Neural progenitor cell (in vitro differentiated cells): ENCODE data around the gene RBM10. TPM values are rescaled to one million over a fixed set of nuclear protein-coding genes. Genes with fewer than 3 reads are reported as not detected.

Source experiments
- DNase-seq: peaks from one replicate; pipeline ENCODE4 v3.0.0-alpha.2; 2016; ENCODE audit warnings: low spot score
- H2AFZ ChIP-seq: fragments of 200-600 bp; sonication (generic); replicated peaks from 2 replicates; pipeline ENCODE4 v1.6.1; 2016; ENCODE audit warnings: antibody characterized with exemption
- H3F3A ChIP-seq: fragments of 200-600 bp; sonication (generic); 2 replicates; pipeline ENCODE4 v1.6.1; 2016; ENCODE audit warnings: antibody characterized with exemption, low read depth
- H3K27ac ChIP-seq: fragments of 200-600 bp; sonication (generic); 2 replicates; pipeline ENCODE4 v1.5.1; 2016; ENCODE audit warnings: mild to moderate bottlenecking
- H3K27me3 ChIP-seq: fragments of 200-600 bp; sonication (generic); 2 replicates; pipeline ENCODE4 v1.6.1; 2016; ENCODE audit warnings: mild to moderate bottlenecking, moderate library complexity
- H3K36me3 ChIP-seq: fragments of 200-600 bp; sonication (generic); 2 replicates; pipeline ENCODE4 v1.5.1; 2016
- H3K4me1 ChIP-seq: fragments of 200-600 bp; sonication (generic); 2 replicates; pipeline ENCODE4 v1.6.1; 2016; ENCODE audit warnings: mixed run types
- H3K4me2 ChIP-seq: fragments of 200-600 bp; sonication (generic); 2 replicates; pipeline ENCODE4 v1.6.1; 2016
- H3K4me3 ChIP-seq: fragments of 200-600 bp; sonication (generic); 2 replicates; pipeline ENCODE4 v1.5.1; 2016
- H3K79me2 ChIP-seq: fragments of 200-600 bp; sonication (generic); 2 replicates; pipeline ENCODE4 v1.6.1; 2016; ENCODE audit warnings: low read depth
- H3K9ac ChIP-seq: fragments of 200-600 bp; sonication (generic); 2 replicates; pipeline ENCODE4 v1.6.1; 2016
- H3K9me3 ChIP-seq: fragments of 200-600 bp; sonication (generic); 2 replicates; pipeline ENCODE4 v1.5.1; 2016; ENCODE audit warnings: low read depth
- H4K20me1 ChIP-seq: fragments of 200-600 bp; sonication (generic); 2 replicates; pipeline ENCODE4 v1.6.1; 2016; ENCODE audit warnings: low read depth
- H3K27ac Mint-ChIP-seq: 3 replicates; pipeline ENCODE4 v1.8.0; 2021; ENCODE audit warnings: mixed read lengths
- H3K27me3 Mint-ChIP-seq: 2 replicates; pipeline ENCODE4 v1.8.0; 2022; ENCODE audit warnings: low read depth, mild to moderate bottlenecking, inconsistent platforms, moderate library complexity, mixed read lengths; ENCODE audit not compliant: insufficient read depth
- H3K36me3 Mint-ChIP-seq: 3 replicates; pipeline ENCODE4 v1.8.0; 2021; ENCODE audit warnings: mixed read lengths
- H3K4me1 Mint-ChIP-seq: 3 replicates; pipeline ENCODE4 v1.8.0; 2021; ENCODE audit warnings: mixed read lengths
- H3K4me3 Mint-ChIP-seq: 3 replicates; pipeline ENCODE4 v1.8.0; 2021; ENCODE audit warnings: mild to moderate bottlenecking, moderate library complexity, mixed read lengths
- H3K9me3 Mint-ChIP-seq: 3 replicates; pipeline ENCODE4 v1.8.0; 2020; ENCODE audit warnings: mixed read lengths
- EZH2 ChIP-seq: fragments of 200-600 bp; sonication (generic); IDR thresholded peaks from 2 replicates; pipeline ENCODE4 v1.6.1; 2017; ENCODE audit warnings: antibody characterized with exemption, mild to moderate bottlenecking, moderate library complexity
- EZH2phosphoT487 ChIP-seq: fragments of 200-600 bp; sonication (generic); IDR thresholded peaks from 2 replicates; pipeline ENCODE4 v1.6.1; 2017; ENCODE audit warnings: antibody characterized with exemption
- total RNA-seq: library from RNA; depleted of rRNA; stranded (reverse); fragments of >200 nt; gene quantifications from 2 replicates; pipeline ENCODE4 v1.2.3, GENCODE V29; 2015; ENCODE audit warnings: low replicate concordance
- TF ChIP-seq, protein P1 (sequence below): fragments of 200-600 bp; sonication (generic); IDR thresholded peaks from 2 replicates; pipeline ENCODE4 v1.5.1; 2017; ENCODE audit warnings: antibody characterized with exemption, mild to moderate bottlenecking

The RBM10 gene
- total RNA-seq, 1 donor from 2014 or later = 26.5 TPM

DNA sequence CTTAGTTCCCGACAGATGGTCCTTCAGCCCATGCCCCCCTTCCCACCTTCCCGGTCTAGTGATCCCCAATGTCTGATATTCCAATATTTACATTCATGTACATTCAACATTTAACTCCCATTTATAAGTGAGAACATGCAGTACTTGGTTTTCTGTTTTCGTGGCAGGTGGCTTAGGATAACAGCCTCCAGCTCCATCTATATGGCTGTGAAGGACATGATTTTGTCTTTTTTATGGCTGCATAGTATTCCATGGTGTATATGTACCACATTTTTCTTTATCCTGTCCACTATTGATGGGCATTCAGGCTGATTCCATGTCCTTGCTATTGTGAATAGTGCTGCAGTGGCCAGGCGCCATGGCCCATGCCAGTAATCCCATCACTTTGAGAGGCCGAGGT is 13.8 kb downstream of the RBM10 start:
- no peak for DNase-seq

DNA sequence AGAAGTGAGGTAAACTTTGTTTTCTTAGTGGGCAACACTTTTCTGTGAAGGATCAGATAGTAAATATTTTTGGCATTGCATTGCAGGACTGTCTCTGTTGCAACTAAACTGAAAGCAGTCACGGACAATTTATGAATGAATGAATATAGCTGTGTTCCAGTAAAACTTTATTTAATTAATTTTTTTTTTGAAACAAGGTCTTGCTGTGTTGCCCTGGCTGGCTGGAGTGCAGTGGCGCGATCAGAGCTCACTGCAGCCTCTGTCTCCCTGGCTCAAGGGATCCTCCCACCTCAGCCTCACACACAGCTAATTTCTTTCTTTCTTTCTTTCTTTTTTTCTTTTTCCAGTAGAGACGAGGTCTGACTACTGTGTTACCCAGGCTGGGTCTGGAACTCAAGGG is 15.8 kb downstream of the RBM10 start:
- peaks cover 9% of the 10 kb centered on the region for H3K9me3 ChIP-seq
- peaks cover 36% of the 10 kb centered on the region for H3K36me3 Mint-ChIP-seq
- H3K9ac ChIP-seq = no peak overlapping the region
- no peaks in the 10 kb centered on the region for H3K36me3 ChIP-seq
- no peaks in the 10 kb centered on the region for H3K4me1 ChIP-seq
- TF ChIP-seq, protein P1, sequence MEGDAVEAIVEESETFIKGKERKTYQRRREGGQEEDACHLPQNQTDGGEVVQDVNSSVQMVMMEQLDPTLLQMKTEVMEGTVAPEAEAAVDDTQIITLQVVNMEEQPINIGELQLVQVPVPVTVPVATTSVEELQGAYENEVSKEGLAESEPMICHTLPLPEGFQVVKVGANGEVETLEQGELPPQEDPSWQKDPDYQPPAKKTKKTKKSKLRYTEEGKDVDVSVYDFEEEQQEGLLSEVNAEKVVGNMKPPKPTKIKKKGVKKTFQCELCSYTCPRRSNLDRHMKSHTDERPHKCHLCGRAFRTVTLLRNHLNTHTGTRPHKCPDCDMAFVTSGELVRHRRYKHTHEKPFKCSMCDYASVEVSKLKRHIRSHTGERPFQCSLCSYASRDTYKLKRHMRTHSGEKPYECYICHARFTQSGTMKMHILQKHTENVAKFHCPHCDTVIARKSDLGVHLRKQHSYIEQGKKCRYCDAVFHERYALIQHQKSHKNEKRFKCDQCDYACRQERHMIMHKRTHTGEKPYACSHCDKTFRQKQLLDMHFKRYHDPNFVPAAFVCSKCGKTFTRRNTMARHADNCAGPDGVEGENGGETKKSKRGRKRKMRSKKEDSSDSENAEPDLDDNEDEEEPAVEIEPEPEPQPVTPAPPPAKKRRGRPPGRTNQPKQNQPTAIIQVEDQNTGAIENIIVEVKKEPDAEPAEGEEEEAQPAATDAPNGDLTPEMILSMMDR = no peak
- no peak for TF ChIP-seq EZH2
- no peak for TF ChIP-seq EZH2phosphoT487
- no peak for DNase-seq
- no peak overlapping the region for H3K4me3 ChIP-seq
- H3F3A ChIP-seq = no peaks in the 10 kb centered on the region
- H3K9me3 Mint-ChIP-seq = peaks cover 31% of the 10 kb centered on the region
- H3K79me2 ChIP-seq = peaks cover 97% of the 10 kb centered on the region
- no peaks in the 10 kb centered on the region for H3K27me3 ChIP-seq
- no peak overlapping the region for H3K27ac ChIP-seq
- no peak overlapping the region for H2AFZ ChIP-seq
- H3K4me1 Mint-ChIP-seq = no peaks in the 10 kb centered on the region
- H4K20me1 ChIP-seq = peaks cover 2% of the 10 kb centered on the region
- no peak overlapping the region for H3K4me2 ChIP-seq
- H3K4me3 Mint-ChIP-seq = no peak overlapping the region
- H3K27me3 Mint-ChIP-seq = peaks cover 8% of the 10 kb centered on the region
- H3K27ac Mint-ChIP-seq = no peak overlapping the region

More for the DNA sequence above, 13.8 kb downstream of the RBM10 start:
- Mint-ChIP-seq H3K4me1 (no peaks in the 10 kb centered on the region), H3K27me3 (peaks cover 8% of the 10 kb centered on the region), H3K4me3 (no peak overlapping the region), H3K9me3 (peaks cover 28% of the 10 kb centered on the region), H3K36me3 (peaks cover 33% of the 10 kb centered on the region), H3K27ac (no peak overlapping the region)
- H3K4me3 ChIP-seq = no peak overlapping the region
- H3K27ac ChIP-seq = no peak overlapping the region
- H3K4me1 ChIP-seq = no peaks in the 10 kb centered on the region
- H3K79me2 ChIP-seq = peaks cover 96% of the 10 kb centered on the region
- H3K9ac ChIP-seq = no peak overlapping the region
- TF ChIP-seq EZH2 (no peak), EZH2phosphoT487 (no peak)
- TF ChIP-seq, protein P1 = no peak
- H3K9me3 ChIP-seq = peaks cover 9% of the 10 kb centered on the region
- no peaks in the 10 kb centered on the region for H3K27me3 ChIP-seq
- no peak overlapping the region for H3K4me2 ChIP-seq
- H3K36me3 ChIP-seq = no peaks in the 10 kb centered on the region
- no peak overlapping the region for H2AFZ ChIP-seq
- H4K20me1 ChIP-seq = peaks cover 2% of the 10 kb centered on the region
- no peaks in the 10 kb centered on the region for H3F3A ChIP-seq

DNA sequence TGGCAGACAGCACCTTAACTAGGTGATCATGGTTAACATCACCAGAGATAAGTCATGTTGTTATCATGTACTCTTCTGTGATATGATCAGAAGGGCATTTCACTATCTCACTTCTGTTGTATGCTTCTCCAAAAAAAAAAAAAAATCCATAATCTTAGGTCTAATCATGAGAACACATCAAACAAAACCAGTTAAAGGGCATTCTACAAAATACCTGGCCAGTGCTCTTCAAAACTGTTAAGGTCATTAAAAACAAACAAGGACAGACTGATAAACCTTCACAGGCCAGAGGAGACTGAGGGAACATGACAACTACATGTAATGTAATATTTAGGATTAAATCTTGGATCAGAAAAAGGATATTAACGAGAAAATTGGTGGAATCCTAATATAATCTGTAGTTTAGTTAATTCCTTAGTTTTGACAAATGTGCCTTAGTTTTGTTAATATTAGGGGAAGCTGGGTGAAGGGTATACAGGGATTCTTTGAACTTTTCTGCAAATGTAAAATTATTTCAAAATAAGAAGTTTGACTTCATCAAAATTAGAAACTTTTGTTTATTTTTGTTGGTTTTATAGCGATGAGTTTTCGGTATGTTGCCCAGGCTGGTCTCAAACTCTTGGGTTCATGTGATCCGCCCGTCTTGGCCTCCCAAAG is 18.0 kb downstream of the RBM10 start:
- peaks cover 3% of the 10 kb centered on the region for H3K27me3 Mint-ChIP-seq
- peaks cover 14% of the 10 kb centered on the region for H3K9me3 Mint-ChIP-seq
- H3K4me3 ChIP-seq = no peak overlapping the region
- H3K79me2 ChIP-seq = peaks cover 95% of the 10 kb centered on the region
- H3K27ac ChIP-seq = no peak overlapping the region
- H3K36me3 ChIP-seq = no peaks in the 10 kb centered on the region
- H3K9ac ChIP-seq = no peak overlapping the region
- TF ChIP-seq EZH2 (no peak), EZH2phosphoT487 (no peak)
- TF ChIP-seq, protein P1 = no peak
- no peak overlapping the region for H2AFZ ChIP-seq
- peaks cover 8% of the 10 kb centered on the region for H3K9me3 ChIP-seq
- H3K4me3 Mint-ChIP-seq = no peak overlapping the region
- H3K4me2 ChIP-seq = no peak overlapping the region
- no peak for DNase-seq
- H4K20me1 ChIP-seq = no peaks in the 10 kb centered on the region
- no peaks in the 10 kb centered on the region for H3K4me1 Mint-ChIP-seq
- no peaks in the 10 kb centered on the region for H3K4me1 ChIP-seq
- no peaks in the 10 kb centered on the region for H3K27me3 ChIP-seq
- H3F3A ChIP-seq = no peaks in the 10 kb centered on the region
- H3K36me3 Mint-ChIP-seq = peaks cover 18% of the 10 kb centered on the region
- H3K27ac Mint-ChIP-seq = no peak overlapping the region
